Measurements from ENCODE around the gene TES. TPM values are rescaled to one million over a fixed set of nuclear protein-coding genes. Genes with fewer than 3 reads are reported as not detected.

TES gene
- total and polyA plus RNA-seq, 3 donors from 2014 or later: 40.4 to 120 (median 71.0) TPM

DNA sequence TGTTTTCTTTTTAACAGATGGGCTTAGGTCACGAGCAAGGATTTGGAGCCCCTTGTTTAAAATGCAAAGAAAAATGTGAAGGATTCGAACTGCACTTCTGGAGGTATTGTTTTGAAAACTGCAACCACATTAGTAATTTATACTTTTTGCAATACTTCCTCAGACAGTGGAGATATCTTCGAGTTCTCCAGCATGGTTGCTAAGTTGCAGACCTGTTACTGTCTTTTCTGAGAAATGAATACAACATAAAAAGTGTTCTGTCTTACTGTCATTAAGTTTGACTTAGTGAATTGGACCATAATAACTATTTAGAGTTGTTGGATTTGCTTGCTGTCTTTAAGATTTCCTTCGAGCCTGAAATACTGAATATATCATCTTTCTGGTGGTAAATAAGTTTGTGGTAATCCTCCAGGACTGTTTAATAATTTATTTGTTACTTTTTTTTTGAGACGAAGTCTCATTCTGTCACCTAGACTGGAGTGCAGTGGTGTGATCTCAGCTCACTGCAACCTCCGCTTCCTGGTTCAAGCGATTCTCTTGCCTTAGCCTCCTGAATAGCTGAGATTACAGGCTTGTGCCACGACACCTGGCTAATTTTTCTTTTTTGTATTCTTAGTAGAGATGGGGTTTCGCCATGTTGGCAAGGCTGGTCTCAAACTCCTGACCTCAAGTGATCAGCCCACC is 24.3 kb downstream of the TES start:
- Histone ChIP-seq H3K4me3 (no peak overlapping the region), H3K27ac (no peak overlapping the region), H3K36me3 (ENCODE audit: low read depth, missing control alignments) (no peaks in the 10 kb centered on the region), H3K9me3 (no peaks in the 10 kb centered on the region), H3K27me3 (no peaks in the 10 kb centered on the region), H3K4me1 (peaks cover 20% of the 10 kb centered on the region)
- TF ChIP-seq, protein P1, sequence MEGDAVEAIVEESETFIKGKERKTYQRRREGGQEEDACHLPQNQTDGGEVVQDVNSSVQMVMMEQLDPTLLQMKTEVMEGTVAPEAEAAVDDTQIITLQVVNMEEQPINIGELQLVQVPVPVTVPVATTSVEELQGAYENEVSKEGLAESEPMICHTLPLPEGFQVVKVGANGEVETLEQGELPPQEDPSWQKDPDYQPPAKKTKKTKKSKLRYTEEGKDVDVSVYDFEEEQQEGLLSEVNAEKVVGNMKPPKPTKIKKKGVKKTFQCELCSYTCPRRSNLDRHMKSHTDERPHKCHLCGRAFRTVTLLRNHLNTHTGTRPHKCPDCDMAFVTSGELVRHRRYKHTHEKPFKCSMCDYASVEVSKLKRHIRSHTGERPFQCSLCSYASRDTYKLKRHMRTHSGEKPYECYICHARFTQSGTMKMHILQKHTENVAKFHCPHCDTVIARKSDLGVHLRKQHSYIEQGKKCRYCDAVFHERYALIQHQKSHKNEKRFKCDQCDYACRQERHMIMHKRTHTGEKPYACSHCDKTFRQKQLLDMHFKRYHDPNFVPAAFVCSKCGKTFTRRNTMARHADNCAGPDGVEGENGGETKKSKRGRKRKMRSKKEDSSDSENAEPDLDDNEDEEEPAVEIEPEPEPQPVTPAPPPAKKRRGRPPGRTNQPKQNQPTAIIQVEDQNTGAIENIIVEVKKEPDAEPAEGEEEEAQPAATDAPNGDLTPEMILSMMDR (IDR thresholded peaks at IDR 0.05): no peak
- no peak for TF ChIP-seq POLR2A (IDR thresholded peaks at IDR 0.05)
- no peak for DNase-seq
- 93 to 96% methylated on average over 9 of the region's 9 CpGs for WGBS, 2 donors
- intact Hi-C loops (cut with DNase I; ENCODE audit: low total_unique reads): no loop called here

DNA sequence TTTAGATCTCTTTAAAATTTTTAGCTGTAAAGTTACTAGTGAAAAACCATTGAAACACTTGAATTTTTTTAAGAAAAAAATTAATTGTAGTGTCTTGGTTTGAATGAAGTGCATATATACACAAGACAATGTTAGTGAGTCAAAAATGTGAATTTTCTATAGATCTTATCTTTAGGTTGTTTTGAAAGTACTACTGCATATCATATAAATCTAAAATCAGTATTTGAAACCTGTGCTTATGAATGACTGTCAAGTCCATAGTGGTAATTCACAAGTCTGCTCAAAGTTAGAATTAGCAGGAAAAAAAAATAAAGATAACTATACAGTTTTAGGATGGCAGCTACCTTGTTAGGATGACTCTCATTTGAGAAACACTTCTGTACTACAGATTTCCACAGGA is 25.0 kb downstream of the TES start:
- peaks cover 13% of the 10 kb centered on the region for H3K4me1 ChIP-seq
- no peak for DNase-seq
- H3K27me3 ChIP-seq: no peaks in the 10 kb centered on the region
- H3K27ac ChIP-seq: no peak overlapping the region
- H3K9me3 ChIP-seq: no peaks in the 10 kb centered on the region
- H3K4me3 ChIP-seq: no peak overlapping the region
- TF ChIP-seq, protein P1 (IDR thresholded peaks at IDR 0.05): no peak
- TF ChIP-seq POLR2A (IDR thresholded peaks at IDR 0.05): no peak
- intact Hi-C loops (cut with DNase I; ENCODE audit: low total_unique reads): no loop called here
- no peaks in the 10 kb centered on the region for H3K36me3 ChIP-seq (ENCODE audit: low read depth, missing control alignments)

DNA sequence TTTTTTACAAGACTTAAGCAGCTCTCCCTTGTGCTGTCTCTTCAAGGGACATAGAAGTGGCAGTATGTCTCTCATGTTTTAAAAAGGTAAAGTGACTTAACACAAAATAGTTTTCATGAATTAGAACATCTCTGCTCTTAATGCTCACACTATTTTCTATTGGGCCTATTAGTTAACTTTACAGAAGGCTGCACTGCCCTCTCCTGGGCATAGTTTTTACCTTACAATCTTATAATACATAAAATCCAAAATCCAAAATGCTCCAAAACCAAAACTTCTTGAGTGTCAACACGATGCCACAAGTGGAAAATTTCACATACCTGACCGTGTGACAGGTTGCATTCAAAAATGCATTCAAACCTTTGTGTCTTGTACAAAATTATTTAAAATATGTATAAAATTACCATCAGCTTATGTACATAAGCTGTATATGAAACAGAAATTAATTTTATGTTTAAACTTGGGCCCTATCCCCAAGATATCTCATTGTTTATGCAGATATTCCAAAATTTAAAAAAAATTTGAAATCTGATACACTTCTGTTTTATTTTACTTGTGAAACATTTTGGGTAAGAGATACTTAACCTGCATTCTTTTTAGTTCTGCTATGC is 25.8 kb downstream of the TES start:
- no peak for TF ChIP-seq POLR2A (IDR thresholded peaks at IDR 0.05)
- TF ChIP-seq, protein P1 (IDR thresholded peaks at IDR 0.05): peak; percentile 26 to 38 (median 32)
- H3K4me1 ChIP-seq: peaks cover 6% of the 10 kb centered on the region
- DNase-seq: peak; percentile 74
- no peaks in the 10 kb centered on the region for H3K9me3 ChIP-seq
- H3K4me3 ChIP-seq: no peak overlapping the region
- WGBS, 2 donors: 25 to 39% methylated on average over 2 of the region's 2 CpGs
- intact Hi-C loops (cut with DNase I; ENCODE audit: low total_unique reads): no loop called here
- no peaks in the 10 kb centered on the region for H3K27me3 ChIP-seq
- H3K27ac ChIP-seq: no peak overlapping the region
- no peaks in the 10 kb centered on the region for H3K36me3 ChIP-seq (ENCODE audit: low read depth, missing control alignments)

DNA sequence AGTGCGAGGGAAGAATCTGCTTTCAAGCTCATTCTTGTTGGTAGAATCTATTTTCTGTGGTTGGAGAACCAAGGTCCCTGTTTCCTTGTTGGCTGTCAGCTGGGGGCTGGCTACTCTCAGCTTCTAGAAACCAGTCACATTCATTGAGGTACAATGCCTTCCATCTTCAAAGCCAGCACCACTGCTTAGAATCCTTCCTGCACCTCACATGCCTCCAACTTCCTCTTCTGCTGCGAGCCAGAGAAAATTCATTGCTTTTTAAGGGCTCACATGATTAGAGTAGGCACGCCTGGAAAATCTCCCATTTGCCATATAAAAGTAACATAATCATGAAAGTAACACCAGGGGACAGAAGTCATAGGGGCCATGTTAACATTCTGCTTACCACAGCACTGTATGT is 28.7 kb downstream of the TES start:
- no peak overlapping the region for H3K27ac ChIP-seq
- no peak overlapping the region for H3K4me3 ChIP-seq
- intact Hi-C loops (cut with DNase I; ENCODE audit: low total_unique reads): no loop called here
- TF ChIP-seq, protein P1 (IDR thresholded peaks at IDR 0.05): no peak
- no peak for TF ChIP-seq POLR2A (IDR thresholded peaks at IDR 0.05)
- no peaks in the 10 kb centered on the region for H3K4me1 ChIP-seq
- no peaks in the 10 kb centered on the region for H3K9me3 ChIP-seq
- WGBS, 2 donors: 63 to 73% methylated on average over 3 of the region's 3 CpGs
- H3K36me3 ChIP-seq (ENCODE audit: low read depth, missing control alignments): no peaks in the 10 kb centered on the region
- H3K27me3 ChIP-seq: no peaks in the 10 kb centered on the region
- DNase-seq: no peak

DNA sequence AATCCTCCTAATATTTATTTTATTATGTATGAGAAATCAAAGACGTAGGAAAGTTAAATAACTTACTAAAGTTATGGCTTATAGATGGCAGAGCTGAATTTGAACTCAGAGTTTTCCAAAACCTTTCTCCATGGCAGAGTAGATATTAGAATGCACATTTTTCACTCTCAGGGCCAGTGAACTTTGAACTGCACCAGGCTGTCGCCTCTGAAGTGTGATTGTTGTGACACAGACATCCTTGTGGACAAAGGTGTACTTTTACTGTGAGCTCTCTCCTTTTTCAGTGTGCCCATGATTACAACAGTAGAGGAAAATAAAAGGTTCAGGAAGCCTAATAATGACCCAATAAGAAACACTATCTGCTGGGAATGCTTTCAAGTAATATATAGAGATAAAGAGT is 29.1 kb downstream of the TES start:
- Histone ChIP-seq H3K4me3 (no peak overlapping the region), H3K27ac (no peak overlapping the region)

More for the DNA sequence above, 29.1 kb downstream of the TES start:
- no peak for DNase-seq
- intact Hi-C loops (cut with DNase I; ENCODE audit: low total_unique reads): no loop called here
- no peaks in the 10 kb centered on the region for H3K9me3 ChIP-seq
- WGBS, 2 donors: 86 to 89% methylated on average over 2 of the region's 2 CpGs
- no peaks in the 10 kb centered on the region for H3K27me3 ChIP-seq
- no peaks in the 10 kb centered on the region for H3K36me3 ChIP-seq (ENCODE audit: low read depth, missing control alignments)
- TF ChIP-seq, protein P1 (IDR thresholded peaks at IDR 0.05): no peak
- no peak for TF ChIP-seq POLR2A (IDR thresholded peaks at IDR 0.05)
- no peaks in the 10 kb centered on the region for H3K4me1 ChIP-seq

Data from testis (tissue), 3 donors.